Lower leg skin (tissue), 3 donors: Measurements from ENCODE around the gene LILRA2.

Experiments
- POLR2A ChIP-seq, 2 donors: fragments of 450-650 bp; IDR thresholded peaks; one replicate each; pipeline ENCODE4 v1.6.1; 2016 to 2017; ENCODE audit warnings: antibody characterized with exemption in 2 of 2, mild to moderate bottlenecking in 1 of 2, moderate library complexity in 1 of 2
- TF ChIP-seq, protein P1 (sequence below), 3 donors: fragments of 450-650 bp; IDR thresholded peaks; one replicate each; pipeline ENCODE4 v1.5.1; 2016; ENCODE audit warnings: antibody characterized with exemption in 3 of 3, mild to moderate bottlenecking in 3 of 3, moderate library complexity in 2 of 3

DNA sequence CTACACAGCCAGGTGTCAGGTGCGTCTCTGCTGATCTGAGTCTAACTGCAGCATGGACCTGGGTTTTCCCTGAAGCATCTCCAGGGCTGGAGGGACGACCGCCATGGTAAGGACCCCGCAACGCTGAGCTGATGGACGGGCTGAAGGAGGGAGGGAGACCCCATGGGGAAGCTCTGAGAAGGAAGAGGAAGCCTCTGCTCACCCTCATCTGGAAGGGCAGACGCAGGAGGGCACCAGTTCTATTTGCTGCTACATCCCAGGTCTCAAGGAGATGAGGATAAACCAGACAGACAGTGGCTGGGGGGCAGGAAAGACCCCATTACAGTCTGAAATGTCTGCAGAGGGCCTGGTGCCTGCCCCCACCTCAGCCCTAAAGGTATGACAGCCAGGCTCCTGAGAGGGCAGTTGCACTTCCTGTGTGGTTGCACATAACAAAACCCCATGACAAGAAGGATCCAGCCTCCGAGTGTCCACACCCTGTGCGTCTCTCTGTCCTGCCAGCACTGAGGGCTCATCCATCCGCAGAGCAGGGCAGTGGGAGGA, at the start of gene LILRA2:
- TF ChIP-seq POLR2A (IDR thresholded peaks at IDR 0.05): no peak
- TF ChIP-seq, protein P1, sequence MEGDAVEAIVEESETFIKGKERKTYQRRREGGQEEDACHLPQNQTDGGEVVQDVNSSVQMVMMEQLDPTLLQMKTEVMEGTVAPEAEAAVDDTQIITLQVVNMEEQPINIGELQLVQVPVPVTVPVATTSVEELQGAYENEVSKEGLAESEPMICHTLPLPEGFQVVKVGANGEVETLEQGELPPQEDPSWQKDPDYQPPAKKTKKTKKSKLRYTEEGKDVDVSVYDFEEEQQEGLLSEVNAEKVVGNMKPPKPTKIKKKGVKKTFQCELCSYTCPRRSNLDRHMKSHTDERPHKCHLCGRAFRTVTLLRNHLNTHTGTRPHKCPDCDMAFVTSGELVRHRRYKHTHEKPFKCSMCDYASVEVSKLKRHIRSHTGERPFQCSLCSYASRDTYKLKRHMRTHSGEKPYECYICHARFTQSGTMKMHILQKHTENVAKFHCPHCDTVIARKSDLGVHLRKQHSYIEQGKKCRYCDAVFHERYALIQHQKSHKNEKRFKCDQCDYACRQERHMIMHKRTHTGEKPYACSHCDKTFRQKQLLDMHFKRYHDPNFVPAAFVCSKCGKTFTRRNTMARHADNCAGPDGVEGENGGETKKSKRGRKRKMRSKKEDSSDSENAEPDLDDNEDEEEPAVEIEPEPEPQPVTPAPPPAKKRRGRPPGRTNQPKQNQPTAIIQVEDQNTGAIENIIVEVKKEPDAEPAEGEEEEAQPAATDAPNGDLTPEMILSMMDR (IDR thresholded peaks at IDR 0.05): no peak
